GM12892 (cell line): ENCODE data around the gene MBD3L4.

Source experiments
- DNase-seq: peaks from one replicate; pipeline ENCODE4 v3.0.0; 2011; ENCODE audit not compliant: insufficient read length
- FAIRE-seq: peaks from 2 replicates; lab custom pipeline; 2011; peaks lifted over from hg19 to GRCh38; lab: Jason Lieb, UNC
- POLR2A ChIP-seq: IDR thresholded peaks from 2 replicates; pipeline ENCODE4 v1.6.1; 2011; ENCODE audit warnings: low read depth, low read length, control low read depth
- POLR2AphosphoS5 ChIP-seq: IDR thresholded peaks from 2 replicates; pipeline ENCODE4 v1.6.1; 2011; ENCODE audit warnings: low read depth, low read length, control low read depth
- TAF1 ChIP-seq: IDR thresholded peaks from 2 replicates; pipeline ENCODE4 v1.6.1; 2011; ENCODE audit warnings: low read depth, mild to moderate bottlenecking, control low read depth, low read length, borderline replicate concordance

MBD3L4 gene

DNA sequence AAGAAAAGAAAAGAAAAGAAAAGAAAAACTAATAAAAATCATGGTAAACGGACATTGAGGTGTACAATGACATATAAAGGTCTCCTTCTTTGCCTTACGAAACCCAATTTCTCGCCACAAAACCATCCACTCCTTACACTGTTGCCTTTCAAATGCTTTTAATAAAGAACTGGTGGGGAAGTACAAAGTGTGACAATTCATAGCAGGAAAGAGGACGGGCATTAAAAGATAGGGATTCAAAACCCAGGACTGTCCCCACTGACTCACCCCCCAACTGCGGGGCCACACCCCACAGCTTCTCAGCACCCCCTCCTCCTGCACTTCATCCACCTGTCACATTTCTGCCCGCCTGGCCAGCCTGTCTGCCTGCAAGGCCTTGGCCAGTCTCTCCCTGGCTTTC is 21.2 kb downstream of the MBD3L4 start:
- DNase-seq, result no peak
- FAIRE-seq, result no peak
- TF ChIP-seq POLR2AphosphoS5 (no peak), TAF1 (no peak), POLR2A (no peak)

GRCh38 chr19:7013678-7014077 is 26.3 kb downstream of the MBD3L4 start:
- DNase-seq, result no peak
- TF ChIP-seq TAF1 (no peak), POLR2A (no peak), POLR2AphosphoS5 (no peak)
- no peak for FAIRE-seq

DNA sequence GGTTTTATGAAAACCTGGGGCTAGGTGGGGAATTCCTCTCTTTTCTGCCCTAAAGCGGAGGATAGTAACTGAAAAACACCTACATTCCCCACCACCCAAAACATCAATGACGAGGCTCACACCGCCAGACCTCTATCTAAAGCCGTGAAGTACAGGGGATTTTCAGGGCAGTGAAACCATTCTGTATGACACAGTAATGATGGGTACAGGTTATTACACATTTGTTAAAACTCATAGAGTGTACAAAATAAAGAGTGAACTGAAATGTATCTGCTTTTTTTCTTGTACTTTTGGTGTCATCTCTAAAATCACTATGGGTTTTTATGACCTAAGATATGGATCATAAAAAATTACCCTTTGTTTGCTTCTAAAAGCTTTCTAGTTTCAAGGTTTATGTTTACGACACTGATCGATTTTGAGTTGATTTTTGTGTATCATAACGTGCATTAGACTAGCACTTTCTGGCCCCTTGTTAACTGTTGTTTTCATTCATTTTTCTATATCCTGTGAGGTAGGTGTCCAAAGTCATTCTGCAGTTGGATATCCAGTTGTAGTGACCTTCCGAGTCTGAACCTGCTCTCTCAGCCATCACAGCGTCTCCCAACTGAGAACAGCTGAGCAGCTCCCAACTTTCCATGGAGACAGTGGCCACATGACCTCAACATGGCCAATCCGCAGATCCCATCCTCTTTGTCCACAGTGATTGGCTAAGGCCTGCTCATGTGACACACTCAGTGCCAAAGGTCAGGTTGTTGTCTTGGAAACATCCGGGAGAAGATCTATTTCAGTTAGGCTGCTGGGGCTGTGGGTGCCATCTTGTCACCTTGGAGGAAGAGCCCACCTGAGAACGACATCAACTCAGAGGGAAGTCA is 29.0 kb downstream of the MBD3L4 start:
- TF ChIP-seq POLR2AphosphoS5 (no peak), POLR2A (no peak), TAF1 (no peak)
- FAIRE-seq, result no peak
- no peak for DNase-seq

DNA sequence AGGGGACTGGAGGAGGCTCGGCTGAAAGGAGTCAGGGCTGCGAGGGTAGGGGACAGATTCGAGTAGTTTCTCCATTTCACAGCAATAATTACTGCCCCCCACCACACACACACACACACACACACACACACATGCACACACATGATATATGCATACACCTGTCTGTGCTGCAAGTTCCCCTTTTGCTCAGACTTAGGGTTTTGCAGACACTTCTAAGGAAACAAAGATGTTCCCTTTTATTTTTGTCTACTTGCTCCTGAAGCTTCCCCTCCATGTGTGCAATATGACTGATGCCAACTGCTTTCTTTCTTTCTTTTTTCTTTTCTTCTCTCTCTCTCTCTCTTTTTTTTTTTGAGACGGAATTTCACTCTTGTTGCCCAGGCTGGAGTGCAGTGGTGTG is 32.1 kb downstream of the MBD3L4 start:
- FAIRE-seq (no peak), DNase-seq (no peak)
- TF ChIP-seq POLR2AphosphoS5 (no peak), TAF1 (no peak), POLR2A (no peak)

GRCh38 chr19:7006135-7006704 is 33.8 kb downstream of the MBD3L4 start:
- DNase-seq (no peak), FAIRE-seq (no peak)
- TF ChIP-seq POLR2AphosphoS5, result no peak
- no peak for TF ChIP-seq TAF1
- TF ChIP-seq POLR2A, result no peak

DNA sequence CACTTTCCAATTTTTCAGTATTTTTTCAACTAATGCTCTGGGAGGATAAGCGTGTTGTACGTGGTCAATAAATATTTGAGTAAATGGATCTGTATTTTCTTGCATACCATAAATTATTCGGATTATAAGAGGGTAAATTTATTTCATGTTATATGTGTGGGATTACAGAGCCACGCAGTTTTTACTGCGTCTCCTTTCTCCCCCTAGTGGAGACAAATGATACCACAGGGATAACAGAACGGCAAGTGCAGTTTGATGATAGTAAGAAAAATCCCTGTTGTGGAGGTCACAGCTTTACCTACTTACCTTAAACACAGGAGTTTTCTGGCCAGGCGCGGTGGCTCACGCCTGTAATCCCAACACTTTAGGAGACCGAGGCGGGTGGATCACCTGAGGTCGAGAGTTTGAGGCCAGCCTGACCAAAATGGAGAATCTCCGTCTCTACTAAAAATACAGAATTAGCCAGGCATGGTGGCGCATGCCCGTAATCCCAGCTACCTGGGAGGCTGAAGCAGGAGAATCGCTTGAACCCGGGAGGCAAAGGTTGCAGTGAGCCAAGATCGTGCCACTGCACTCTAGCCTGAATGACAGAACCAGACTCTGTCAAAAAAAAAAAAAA is 35.6 kb downstream of the MBD3L4 start:
- DNase-seq, result no peak
- no peak for FAIRE-seq
- TF ChIP-seq POLR2AphosphoS5, result no peak
- no peak for TF ChIP-seq POLR2A
- no peak for TF ChIP-seq TAF1

DNA sequence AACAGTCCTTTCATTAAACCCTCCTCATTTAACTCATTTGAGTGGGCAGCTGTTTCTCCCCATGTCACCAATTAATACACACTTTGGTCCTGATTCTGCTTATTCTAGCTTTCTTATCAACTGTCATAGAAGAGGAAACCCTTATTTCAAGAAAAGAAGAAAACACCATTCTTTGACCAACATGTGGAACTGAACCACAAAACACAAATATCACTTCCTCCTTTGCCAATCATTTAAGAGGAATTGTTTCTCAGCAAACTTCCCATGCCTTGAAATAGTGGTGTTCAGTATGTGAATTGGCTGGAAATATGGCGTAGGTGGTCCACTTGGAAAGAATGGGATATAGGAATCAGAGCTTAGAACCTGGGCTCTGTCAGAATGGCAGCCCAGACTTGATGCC is 39.2 kb downstream of the MBD3L4 start:
- DNase-seq (no peak), FAIRE-seq (no peak)
- TF ChIP-seq TAF1 (no peak), POLR2A (no peak), POLR2AphosphoS5 (no peak)

DNA sequence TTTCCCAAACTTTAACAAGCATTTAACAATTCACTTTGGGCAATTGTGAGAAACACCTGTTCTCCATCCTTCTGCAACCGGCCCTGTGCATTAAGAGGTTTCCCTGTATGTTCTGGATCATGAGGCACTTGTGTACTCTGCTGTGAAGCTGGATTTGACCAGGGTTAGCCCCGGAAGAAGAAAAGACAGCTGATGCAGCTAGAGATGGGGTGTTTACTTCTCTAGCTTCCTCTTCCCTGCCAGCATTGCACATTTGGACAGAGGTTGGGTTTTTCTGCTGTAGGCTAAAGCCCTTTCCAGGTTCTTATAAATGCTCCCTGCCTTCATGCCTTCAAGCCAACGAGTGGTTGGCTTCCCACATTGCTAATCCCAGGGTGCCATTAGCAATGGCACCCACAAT is 39.6 kb downstream of the MBD3L4 start:
- TF ChIP-seq POLR2A (no peak), POLR2AphosphoS5 (no peak), TAF1 (no peak)
- FAIRE-seq (no peak), DNase-seq (no peak)

DNA sequence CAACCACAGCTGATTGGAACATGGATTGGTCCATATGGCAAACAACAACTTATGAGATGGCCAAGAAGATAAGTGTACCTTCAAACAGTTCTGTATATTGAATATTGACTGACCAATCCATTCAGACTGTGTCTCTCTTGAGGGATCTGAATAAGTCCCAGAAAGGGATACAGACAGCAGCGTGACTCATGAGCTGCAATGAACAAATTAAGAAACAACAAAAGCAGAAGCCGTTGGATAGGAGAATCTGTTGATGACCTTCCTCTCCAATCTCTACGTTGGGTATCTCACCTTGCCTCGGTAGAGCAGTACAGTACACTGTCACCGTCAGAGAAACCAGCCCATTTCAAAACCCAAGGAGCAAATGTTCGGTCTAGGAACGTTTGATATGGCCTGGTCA is 40.0 kb downstream of the MBD3L4 start:
- FAIRE-seq (no peak), DNase-seq (no peak)
- TF ChIP-seq TAF1, result no peak
- TF ChIP-seq POLR2AphosphoS5, result no peak
- no peak for TF ChIP-seq POLR2A

- FAIRE-seq, result no peak
- no peak for DNase-seq
- TF ChIP-seq POLR2A (no peak), TAF1 (no peak), POLR2AphosphoS5 (no peak)
These were observed 42.1 kb downstream of the MBD3L4 start for GRCh38 chr19:6997679-6998445.

DNA sequence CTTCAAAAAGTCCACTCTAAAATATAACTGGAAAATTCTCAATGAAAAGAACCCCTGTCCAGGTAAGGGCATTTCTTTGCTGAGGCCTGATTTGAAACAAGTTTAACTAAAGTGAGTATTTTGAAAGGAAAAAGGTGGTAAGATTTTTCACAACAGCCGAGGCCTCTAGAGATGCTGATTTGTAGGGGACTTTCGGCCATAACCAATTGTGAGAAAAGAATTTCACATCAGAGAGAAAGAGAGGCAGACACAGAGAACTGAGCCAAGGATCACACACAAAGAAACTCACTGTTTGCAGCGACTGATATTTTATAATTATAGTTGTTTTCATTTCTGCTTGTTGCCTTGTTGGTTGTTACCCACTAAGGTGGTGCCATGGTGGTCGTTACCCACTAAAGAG is 43.2 kb downstream of the MBD3L4 start:
- TF ChIP-seq TAF1 (no peak), POLR2A (no peak), POLR2AphosphoS5 (no peak)
- FAIRE-seq (no peak), DNase-seq (no peak)

DNA sequence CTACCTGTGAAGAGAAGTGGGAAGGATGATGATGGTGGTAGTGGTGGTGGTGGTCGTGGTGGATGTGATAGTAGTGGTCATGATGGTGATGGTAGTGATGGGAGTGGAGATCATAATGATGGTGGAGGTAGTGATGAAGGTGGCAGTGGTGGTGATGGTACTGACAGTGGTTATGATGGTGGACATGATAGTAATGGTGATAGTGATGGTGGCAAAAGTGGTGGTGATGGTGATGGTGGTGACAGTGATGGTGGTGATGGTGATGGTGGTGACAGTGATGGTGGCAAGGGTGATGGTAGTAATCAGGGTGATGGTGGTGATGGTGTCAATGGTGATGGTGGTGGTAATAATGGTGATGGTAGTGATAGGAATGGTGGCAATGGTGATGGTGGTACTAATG is 44.9 kb downstream of the MBD3L4 start:
- DNase-seq (no peak), FAIRE-seq (no peak)
- TF ChIP-seq POLR2AphosphoS5, result no peak
- no peak for TF ChIP-seq POLR2A
- no peak for TF ChIP-seq TAF1
